NOMO-1 treated with DMSO at 0.1 percent for 48 hours (cell line): ENCODE data around the gene KRTCAP3.

Source experiments
- DNase-seq: peaks from one replicate; lab custom pipeline; 2025; ENCODE audit not compliant: unreplicated experiment; lab: John Stamatoyannopoulos, UW

The KRTCAP3 gene

GRCh38 chr2:27435628-27436027 lies 6.6 kb upstream of the KRTCAP3 start:
- no peak for DNase-seq

GRCh38 chr2:27441226-27441926 lies 805 bp upstream of the KRTCAP3 start:
- no peak for DNase-seq

- DNase-seq, result no peak
Observed at GRCh38 chr2:27442920-27443282, 720 bp downstream of the KRTCAP3 start.

DNA sequence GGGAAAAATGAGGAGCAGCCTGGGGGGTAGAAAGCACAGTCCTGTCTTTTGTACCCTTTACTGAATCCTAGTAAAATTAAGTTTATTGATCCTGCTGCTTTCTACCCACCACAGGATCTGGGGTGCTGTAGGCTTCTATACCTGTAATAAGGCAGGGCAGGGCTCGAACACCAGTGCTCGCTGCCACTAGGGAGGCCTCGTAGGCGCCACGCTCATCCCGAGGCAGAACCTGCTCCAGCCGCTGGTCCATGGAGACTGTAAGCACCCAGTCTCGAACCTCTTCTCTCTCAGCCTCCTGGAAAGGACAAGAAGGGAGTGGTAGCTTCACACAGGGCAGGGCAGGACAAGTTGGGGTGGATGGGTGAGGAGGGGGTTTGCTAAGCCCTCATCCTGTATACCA lies 3.0 kb downstream of the KRTCAP3 start:
- no peak for DNase-seq

DNA sequence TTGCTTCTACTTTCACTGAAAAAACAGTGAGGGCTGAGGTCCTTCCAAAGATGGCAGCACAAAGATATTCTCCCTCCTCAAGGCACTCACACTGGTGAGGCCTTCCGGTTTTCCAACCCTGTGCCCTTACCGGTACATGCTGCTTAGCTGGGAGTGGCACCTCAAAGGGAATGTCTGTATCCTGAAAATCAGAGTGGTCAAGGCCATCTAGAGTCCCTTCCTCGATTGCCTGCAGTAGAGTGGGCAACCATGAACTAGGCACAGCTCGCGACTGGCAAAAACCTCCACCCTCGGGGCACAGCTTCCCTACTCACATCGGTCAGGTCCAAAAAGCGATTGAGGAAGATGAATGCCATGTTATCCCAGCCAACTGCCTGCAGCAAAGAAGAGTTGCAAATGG lies 3.4 kb downstream of the KRTCAP3 start:
- no peak for DNase-seq

DNA sequence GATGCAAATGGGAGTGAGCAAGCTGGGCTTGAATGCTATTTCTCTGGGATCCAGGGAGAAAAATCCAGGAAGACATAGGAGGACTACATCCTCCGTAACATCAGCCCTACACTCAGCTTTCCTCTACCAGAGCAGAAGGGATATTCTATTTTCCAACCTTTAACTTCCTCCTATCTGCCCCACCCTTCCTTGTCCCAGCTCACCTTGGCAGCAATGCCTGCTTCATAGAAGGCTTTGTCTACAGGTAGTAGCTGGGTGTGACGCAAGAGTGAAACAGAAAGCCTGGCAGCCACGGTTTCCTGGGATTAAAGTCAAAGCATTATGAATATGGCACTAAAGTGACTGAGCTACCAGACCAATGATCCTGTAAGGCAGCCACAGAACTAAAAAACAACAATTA lies 3.9 kb downstream of the KRTCAP3 start:
- DNase-seq, result no peak

DNA sequence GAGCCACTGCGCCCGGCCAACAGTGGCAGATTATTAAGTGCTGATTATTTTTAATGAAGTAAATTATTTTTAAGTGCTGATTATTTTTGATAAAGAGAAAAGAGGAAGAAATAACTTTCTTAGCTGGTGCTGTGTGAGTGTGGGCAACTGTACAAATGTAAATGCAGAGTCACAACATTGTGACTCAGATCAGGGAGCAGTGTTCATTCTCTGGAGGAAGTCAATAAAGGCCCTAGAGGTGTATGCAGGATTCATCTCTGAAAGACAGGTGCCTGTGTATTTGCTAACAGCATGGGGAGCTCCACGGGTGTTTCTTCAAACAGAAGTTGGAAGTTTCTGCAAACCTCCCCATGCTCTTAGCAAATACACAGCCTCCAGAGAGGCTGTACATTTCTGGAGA lies 6.2 kb downstream of the KRTCAP3 start:
- no peak for DNase-seq

- no peak for DNase-seq
Observed at GRCh38 chr2:27451095-27451494, 8.9 kb downstream of the KRTCAP3 start.

- no peak for DNase-seq
Observed at GRCh38 chr2:27453968-27454367, 11.8 kb downstream of the KRTCAP3 start.

- DNase-seq, result no peak
Observed at GRCh38 chr2:27461118-27461517, 18.9 kb downstream of the KRTCAP3 start.

- no peak for DNase-seq
Observed at GRCh38 chr2:27464443-27464842, 22.3 kb downstream of the KRTCAP3 start.

DNA sequence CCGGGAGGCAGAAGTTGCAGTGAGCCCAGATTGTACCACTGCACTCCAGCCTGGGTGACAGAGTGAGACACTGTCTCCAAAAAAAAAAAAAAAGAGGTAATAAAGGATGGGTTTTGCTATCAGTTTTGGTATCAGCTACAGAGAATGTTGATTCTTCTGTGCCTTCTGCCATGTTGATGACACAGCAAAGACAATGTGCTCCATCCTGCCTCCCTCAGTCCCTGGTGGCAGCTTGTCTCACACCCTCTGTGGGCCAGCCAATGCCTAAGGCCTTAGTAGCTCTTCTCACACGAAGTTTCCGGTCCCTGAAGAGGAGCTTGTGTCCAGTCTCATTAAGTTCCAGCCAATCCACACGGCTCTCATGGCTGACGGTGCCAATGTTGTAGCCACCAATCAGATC lies 29.8 kb downstream of the KRTCAP3 start:
- DNase-seq, result no peak

DNA sequence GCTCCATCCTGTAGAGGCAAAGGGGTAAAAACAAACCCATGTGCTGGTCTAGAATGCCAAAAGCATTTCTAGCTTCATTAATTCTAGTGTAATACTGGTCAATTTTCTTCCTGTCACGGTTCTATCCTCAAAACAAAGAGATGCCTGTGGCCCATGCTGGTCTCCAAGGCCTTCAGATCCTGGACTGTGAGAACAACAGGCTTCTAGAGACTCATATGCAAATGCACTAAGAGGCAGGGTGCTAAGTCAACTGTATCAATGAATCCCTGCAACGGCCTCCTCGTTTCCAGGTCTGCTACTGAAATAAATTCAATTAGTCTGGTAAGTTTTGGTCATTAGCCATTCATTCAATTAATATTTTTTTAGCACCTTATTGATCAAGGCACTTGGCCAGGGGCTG lies 43.3 kb downstream of the KRTCAP3 start:
- DNase-seq, result no peak

GRCh38 chr2:27489118-27489497 lies 46.9 kb downstream of the KRTCAP3 start:
- no peak for DNase-seq

DNA sequence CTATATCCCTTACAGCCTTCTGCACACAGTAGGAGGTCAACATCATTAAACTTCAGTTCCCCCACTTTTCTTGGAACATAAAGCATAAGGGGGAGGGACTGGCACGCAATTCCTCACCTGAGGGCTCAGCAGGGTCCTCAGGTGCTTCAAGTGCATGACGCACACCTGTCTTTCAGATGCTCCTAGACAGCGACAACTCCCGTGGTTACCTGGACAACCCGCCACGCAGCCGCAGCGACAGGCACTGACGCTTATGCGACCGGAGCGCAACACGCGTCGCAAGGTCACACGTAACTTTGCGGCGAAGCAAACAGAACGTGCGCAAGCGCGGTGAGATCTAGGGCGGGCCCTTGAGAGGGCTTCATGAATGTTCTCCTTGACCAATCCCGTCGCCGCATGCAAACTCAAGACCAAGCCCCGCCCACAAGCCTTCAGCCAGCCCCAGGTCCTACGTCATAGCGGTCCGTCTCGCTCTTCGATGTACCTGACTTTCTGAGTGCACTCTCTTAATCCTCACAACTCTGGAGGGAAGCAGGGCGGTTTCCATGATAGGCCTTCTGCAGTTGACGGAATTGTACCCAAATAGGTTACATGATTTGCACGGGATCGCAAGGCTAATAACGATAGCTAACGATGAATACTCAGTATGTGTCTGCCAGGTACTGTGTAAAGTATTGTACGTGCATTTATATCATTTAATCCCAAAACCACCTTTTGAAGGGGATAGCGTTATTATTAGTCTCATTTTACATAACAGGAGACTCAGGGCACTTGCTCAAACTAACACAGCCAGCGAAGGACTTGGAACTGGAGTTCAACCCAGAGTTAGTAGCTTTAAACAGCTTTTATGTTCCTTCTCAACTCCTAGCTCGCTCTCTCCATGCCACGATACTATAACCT lies 47.6 kb downstream of the KRTCAP3 start, which contains the start of gene IFT172:
TSS of gene IFT172 (minus strand) at position 246 of the 900 bp plus-strand sequence. CDS start at position 156, 90 bp downstream.
- peak; percentile 99 for DNase-seq

- DNase-seq, result no peak
Observed at GRCh38 chr2:27492557-27492956, 50.4 kb downstream of the KRTCAP3 start.

- no peak for DNase-seq
Observed at GRCh38 chr2:27493948-27494283, 51.7 kb downstream of the KRTCAP3 start.
